ENCODE data around the gene ICAM5. TPM values are rescaled to one million over a fixed set of nuclear protein-coding genes. Genes with fewer than 3 reads are reported as not detected.
A peak's percentile ranks its signal among the peaks of the same experiment; 100 is the strongest.

The ICAM5 gene
- total and polyA plus RNA-seq, 9 of the 15 experiments (the other 6 are each of a cell fraction or from before 2014, with no cell fraction given) = 0.10 to 114 (median 13.7) TPM

- TF ChIP-seq FOXP1 (CRISPR knock-in tag; IDR thresholded peaks at IDR 0.05) (no peak), ZNF175 (CRISPR knock-in tag; IDR thresholded peaks at IDR 0.05; ENCODE audit: low read depth) (no peak), ADNP (tag; IDR thresholded peaks at IDR 0.05) (peak; percentile 77; the same call in 1 of the 2 replicates), TBP (optimal IDR thresholded peaks at IDR 0.05; ENCODE audit: low read depth, low read length) (no peak), FOXJ2 (tag; IDR thresholded peaks at IDR 0.05) (no peak), ZNF395 (CRISPR knock-in tag; IDR thresholded peaks at IDR 0.05) (no peak), ZBTB11 (CRISPR knock-in tag; IDR thresholded peaks at IDR 0.05) (no peak; a peak in 1 of 6 replicates), KDM1A (IDR thresholded peaks at IDR 0.05) (peak in 1 of 2 experiments; percentile 57; a peak in 1 of 4 replicates)
- TF ChIP-seq, protein P1, sequence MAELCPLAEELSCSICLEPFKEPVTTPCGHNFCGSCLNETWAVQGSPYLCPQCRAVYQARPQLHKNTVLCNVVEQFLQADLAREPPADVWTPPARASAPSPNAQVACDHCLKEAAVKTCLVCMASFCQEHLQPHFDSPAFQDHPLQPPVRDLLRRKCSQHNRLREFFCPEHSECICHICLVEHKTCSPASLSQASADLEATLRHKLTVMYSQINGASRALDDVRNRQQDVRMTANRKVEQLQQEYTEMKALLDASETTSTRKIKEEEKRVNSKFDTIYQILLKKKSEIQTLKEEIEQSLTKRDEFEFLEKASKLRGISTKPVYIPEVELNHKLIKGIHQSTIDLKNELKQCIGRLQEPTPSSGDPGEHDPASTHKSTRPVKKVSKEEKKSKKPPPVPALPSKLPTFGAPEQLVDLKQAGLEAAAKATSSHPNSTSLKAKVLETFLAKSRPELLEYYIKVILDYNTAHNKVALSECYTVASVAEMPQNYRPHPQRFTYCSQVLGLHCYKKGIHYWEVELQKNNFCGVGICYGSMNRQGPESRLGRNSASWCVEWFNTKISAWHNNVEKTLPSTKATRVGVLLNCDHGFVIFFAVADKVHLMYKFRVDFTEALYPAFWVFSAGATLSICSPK (IDR thresholded peaks at IDR 0.05; ENCODE audit: borderline replicate concordance) = no peak
- TF ChIP-seq, protein P2, sequence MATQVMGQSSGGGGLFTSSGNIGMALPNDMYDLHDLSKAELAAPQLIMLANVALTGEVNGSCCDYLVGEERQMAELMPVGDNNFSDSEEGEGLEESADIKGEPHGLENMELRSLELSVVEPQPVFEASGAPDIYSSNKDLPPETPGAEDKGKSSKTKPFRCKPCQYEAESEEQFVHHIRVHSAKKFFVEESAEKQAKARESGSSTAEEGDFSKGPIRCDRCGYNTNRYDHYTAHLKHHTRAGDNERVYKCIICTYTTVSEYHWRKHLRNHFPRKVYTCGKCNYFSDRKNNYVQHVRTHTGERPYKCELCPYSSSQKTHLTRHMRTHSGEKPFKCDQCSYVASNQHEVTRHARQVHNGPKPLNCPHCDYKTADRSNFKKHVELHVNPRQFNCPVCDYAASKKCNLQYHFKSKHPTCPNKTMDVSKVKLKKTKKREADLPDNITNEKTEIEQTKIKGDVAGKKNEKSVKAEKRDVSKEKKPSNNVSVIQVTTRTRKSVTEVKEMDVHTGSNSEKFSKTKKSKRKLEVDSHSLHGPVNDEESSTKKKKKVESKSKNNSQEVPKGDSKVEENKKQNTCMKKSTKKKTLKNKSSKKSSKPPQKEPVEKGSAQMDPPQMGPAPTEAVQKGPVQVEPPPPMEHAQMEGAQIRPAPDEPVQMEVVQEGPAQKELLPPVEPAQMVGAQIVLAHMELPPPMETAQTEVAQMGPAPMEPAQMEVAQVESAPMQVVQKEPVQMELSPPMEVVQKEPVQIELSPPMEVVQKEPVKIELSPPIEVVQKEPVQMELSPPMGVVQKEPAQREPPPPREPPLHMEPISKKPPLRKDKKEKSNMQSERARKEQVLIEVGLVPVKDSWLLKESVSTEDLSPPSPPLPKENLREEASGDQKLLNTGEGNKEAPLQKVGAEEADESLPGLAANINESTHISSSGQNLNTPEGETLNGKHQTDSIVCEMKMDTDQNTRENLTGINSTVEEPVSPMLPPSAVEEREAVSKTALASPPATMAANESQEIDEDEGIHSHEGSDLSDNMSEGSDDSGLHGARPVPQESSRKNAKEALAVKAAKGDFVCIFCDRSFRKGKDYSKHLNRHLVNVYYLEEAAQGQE (IDR thresholded peaks at IDR 0.05; ENCODE audit: borderline replicate concordance) = peak; percentile 93
- TF ChIP-seq, protein P2 (CRISPR knock-in tag; IDR thresholded peaks at IDR 0.05; ENCODE audit: low read depth) = no peak
Measured at GRCh38 chr19:10269333-10270179, 20.2 kb upstream of the ICAM5 start (continued).

All from K562 (cell line).